Colonic mucosa (tissue), 4 donors: ENCODE data around the gene IL1RAPL2. TPM values are rescaled to one million over a fixed set of nuclear protein-coding genes. Genes with fewer than 3 reads are reported as not detected.

Experiments
- DNase-seq: peaks from one replicate; pipeline ENCODE4 v3.0.0-alpha.2; 2020
- H3K27ac ChIP-seq: fragments of 200-600 bp; one replicate; pipeline ENCODE4 v1.8.0; 2021
- H3K27me3 ChIP-seq: fragments of 200-600 bp; one replicate; pipeline ENCODE4 v1.8.0; 2021
- H3K36me3 ChIP-seq: fragments of 200-600 bp; one replicate; pipeline ENCODE4 v1.8.0; 2021
- H3K4me1 ChIP-seq: fragments of 200-600 bp; one replicate; pipeline ENCODE4 v1.8.0; 2021; ENCODE audit warnings: mild to moderate bottlenecking
- H3K4me3 ChIP-seq: fragments of 200-600 bp; one replicate; pipeline ENCODE4 v1.8.0; 2021
- H3K9ac ChIP-seq, 2 donors: one replicate each; pipeline ENCODE4 v1.7.0; 2013; ENCODE audit warnings: control low read depth in 2 of 2, low read depth in 2 of 2, low read length in 2 of 2
- H3K9me3 ChIP-seq: fragments of 200-600 bp; one replicate; pipeline ENCODE4 v1.8.0; 2021
- CTCF ChIP-seq: fragments of 200-600 bp; IDR thresholded peaks from one replicate; pipeline ENCODE4 v1.8.0; 2022; ENCODE audit warnings: antibody characterized with exemption, mild to moderate bottlenecking
- intact Hi-C: fragments of 100-400 bp; cut with DNase I; formaldehyde crosslinking; loops from one replicate; pipeline ENCODE4 v1.14.1; 2022
- total RNA-seq, 2 donors: library from RNA; stranded (reverse); fragmentation: NEBNext Ultra II Directional in 1 of 2; extraction: Animal tissue kit (Norgen Biotek cat#: 25700) in 1 of 2; gene quantifications; one replicate each; pipeline ENCODE4 v1.2.1, GENCODE V29; 2021
- donor health status: healthy.
- donor health status: DM: no; HTN: no; CAD: no.
- donor health status: DM: no; HTN: no; CAD: no.

The IL1RAPL2 gene
- total RNA-seq, 2 donors from 2014 or later: not detected

GRCh38 chrX:104621781-104622180, 55.8 kb downstream of the IL1RAPL2 start:
- DNase-seq: no peak
- H3K9me3 ChIP-seq: no peaks in the 10 kb centered on the region
- no peaks in the 10 kb centered on the region for H3K4me1 ChIP-seq
- no peak for TF ChIP-seq CTCF
- H3K4me3 ChIP-seq: no peak overlapping the region
- H3K36me3 ChIP-seq: no peaks in the 10 kb centered on the region
- H3K27me3 ChIP-seq: no peaks in the 10 kb centered on the region
- H3K27ac ChIP-seq: no peak overlapping the region
- intact Hi-C loops: no loop called here
- no peak overlapping the region for H3K9ac ChIP-seq

DNA sequence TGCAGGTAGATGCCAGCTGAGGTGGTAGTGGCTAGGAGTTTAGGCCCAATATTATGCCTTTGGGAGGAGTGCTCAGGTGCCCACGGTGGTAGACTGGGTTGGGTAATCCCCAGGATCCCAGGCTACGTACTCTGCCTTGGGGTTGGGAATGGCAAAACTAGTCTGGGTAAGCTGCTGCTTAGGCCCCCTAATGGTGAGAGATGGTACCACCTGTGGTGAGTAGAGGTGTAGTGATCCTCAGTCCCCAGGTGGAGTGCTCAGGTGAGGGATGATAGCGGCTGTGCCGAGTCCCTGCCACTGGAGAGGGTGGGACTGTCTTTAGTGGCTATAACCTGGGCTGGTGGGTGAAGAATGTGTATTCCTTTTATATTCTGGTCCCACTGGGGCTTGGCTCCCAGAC, 75.2 kb downstream of the IL1RAPL2 start:
- Histone ChIP-seq H3K4me1 (no peaks in the 10 kb centered on the region), H3K27ac (no peak overlapping the region), H3K27me3 (no peaks in the 10 kb centered on the region), H3K9me3 (no peaks in the 10 kb centered on the region), H3K4me3 (no peak overlapping the region), H3K9ac (no peak overlapping the region), H3K36me3 (no peaks in the 10 kb centered on the region)
- intact Hi-C loops: no loop called here
- DNase-seq: no peak
- no peak for TF ChIP-seq CTCF

DNA sequence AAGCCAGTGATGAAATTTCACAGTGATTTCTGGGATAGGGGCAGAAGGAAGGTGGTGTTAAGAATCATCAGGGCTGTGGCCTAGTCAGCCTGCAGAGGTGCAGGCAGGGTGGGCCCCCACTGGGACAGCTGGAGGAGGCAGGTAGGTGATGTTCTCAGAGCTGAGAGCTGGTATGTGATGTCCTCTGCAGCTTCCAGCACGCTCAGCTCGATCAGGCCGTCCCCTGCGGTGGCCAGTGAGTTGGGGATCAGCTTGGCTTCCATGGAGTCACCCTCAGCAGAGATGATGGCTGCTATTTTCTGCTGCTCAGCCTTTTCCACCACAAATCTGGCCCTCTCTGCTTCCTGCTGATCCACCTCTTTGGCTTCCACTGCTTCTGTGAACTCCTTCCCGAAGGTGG, 81.1 kb downstream of the IL1RAPL2 start:
- Histone ChIP-seq H3K36me3 (no peaks in the 10 kb centered on the region), H3K27me3 (no peaks in the 10 kb centered on the region), H3K4me3 (no peak overlapping the region), H3K4me1 (no peaks in the 10 kb centered on the region), H3K9me3 (no peaks in the 10 kb centered on the region), H3K27ac (no peak overlapping the region), H3K9ac (no peak overlapping the region)
- TF ChIP-seq CTCF: no peak
- intact Hi-C loops: no loop called here
- no peak for DNase-seq

DNA sequence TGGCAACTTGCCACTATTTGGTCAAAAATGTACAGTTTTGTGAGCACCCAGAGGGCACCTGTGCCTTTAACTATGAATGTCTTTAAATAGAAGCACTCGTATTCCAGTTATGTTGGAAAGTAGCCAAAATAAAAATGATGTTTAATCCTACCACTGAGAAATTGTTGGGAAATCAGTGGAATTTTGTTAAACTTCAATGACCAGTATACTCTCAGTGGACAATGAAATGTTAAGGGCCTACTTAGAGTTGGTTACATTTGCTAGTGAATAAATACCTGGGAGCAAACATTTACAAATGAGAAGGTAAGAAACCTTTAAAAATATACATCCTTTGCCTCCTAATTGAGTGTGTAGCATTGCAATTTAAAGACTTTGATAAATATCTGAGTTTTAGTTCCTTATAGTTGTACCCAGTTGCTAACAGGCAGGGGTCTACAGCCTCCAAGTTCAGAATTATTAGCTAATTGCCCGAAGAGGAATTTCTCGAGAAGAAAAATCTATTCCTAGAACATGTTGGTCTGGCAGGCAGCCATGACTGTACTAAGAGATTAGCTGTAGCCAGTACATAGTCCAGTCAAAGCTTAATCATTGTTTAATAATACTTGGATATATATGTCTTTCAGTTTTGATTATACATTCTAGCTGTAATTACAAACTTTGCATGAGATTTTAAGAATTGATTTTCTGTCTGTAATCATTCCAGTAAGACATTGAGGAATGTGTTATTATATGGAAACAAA, 93.2 kb downstream of the IL1RAPL2 start:
- Histone ChIP-seq H3K9ac (no peak overlapping the region), H3K9me3 (no peaks in the 10 kb centered on the region), H3K36me3 (no peaks in the 10 kb centered on the region), H3K4me3 (no peak overlapping the region), H3K27me3 (no peaks in the 10 kb centered on the region), H3K4me1 (no peaks in the 10 kb centered on the region), H3K27ac (no peak overlapping the region)
- no peak for TF ChIP-seq CTCF
- intact Hi-C loops: no loop called here
- no peak for DNase-seq

- no peak for DNase-seq
Measured at GRCh38 chrX:104660092-104660491, 94.1 kb downstream of the IL1RAPL2 start.

More at GRCh38 chrX:104660092-104660491, 94.1 kb downstream of the IL1RAPL2 start:
- no peaks in the 10 kb centered on the region for H3K36me3 ChIP-seq
- no peak overlapping the region for H3K27ac ChIP-seq
- intact Hi-C loops: no loop called here
- H3K9ac ChIP-seq: no peak overlapping the region
- TF ChIP-seq CTCF: no peak
- no peak overlapping the region for H3K4me3 ChIP-seq
- H3K27me3 ChIP-seq: no peaks in the 10 kb centered on the region
- no peaks in the 10 kb centered on the region for H3K4me1 ChIP-seq
- H3K9me3 ChIP-seq: no peaks in the 10 kb centered on the region
